ENCODE data around the gene RFK.

Gene RFK

DNA sequence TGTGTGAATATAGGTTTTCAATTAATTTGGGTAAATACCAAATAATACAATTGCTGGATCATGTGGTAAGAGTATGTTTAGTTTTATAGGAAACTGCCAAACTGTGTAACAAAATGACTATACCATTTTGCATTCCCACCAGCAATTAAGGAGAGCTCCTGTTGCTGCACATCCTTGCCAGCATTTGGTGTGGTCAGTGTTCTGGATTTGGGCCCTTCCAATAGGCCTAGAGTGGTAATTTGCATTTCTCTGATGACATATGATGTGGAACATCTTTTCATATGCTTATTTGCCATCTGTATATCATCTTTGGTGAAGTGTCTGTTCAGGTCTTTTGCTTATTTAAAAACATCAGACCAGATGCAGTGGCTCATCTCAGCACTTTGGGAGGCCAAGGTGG, 11.6 kb upstream of the RFK start:
- no peak for DNase-seq

DNA sequence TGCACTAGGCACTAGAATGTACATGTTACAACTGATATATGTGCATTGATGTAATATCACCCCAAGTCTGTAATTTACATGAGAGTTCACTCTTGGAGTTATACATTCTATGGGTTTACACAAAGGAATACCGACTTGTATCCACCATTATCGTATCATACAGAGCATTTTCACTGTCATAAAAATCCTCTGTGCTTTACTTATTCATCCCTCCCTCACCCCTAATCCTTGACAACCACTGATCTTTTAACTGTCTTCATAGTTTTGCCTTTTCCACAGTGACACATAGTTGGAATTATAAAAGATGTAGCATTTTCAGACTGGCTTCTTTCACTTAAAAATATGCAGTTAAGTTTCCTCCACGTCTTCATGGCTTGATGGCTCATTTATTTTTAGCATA, 11.1 kb upstream of the RFK start:
- DNase-seq, result no peak

DNA sequence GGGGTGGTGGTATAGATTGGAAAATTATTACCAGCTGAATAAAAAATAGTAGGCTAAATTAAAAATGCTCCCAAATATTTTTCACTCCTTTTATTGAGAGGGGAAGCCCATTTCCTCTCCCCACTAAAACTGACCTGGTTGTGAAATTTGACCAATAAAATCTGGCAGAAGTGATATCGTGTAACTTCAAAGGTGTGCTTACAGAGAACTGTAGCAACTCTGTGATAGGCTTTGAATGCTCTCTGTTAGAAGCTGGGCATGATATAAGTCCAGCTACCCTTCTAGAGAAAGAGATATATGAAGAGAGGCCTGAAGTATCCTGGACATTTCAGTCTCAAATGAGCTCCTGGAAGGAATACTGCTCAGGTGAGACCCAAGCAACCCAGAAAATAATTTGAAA, 10.2 kb upstream of the RFK start:
- DNase-seq, result no peak

DNA sequence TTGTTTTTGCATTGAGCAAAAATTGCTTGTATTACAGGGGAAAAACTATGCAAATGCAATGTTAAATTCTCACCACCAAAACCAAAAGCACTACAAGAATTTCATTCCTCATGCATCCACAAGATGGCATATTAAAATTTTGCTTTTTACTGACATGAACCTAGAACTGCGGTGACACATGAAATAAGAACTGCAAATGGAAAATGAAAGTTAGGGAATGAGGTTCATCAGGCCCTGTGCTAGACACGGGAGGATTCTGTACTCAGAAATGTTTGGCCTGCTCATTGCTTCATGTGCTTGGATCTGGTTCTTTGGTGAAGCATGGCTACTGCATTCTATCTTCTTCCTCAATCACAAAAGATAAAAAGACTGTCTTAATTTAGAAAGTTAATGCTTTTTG, 9.1 kb upstream of the RFK start:
- peak; percentile 92 for DNase-seq

DNA sequence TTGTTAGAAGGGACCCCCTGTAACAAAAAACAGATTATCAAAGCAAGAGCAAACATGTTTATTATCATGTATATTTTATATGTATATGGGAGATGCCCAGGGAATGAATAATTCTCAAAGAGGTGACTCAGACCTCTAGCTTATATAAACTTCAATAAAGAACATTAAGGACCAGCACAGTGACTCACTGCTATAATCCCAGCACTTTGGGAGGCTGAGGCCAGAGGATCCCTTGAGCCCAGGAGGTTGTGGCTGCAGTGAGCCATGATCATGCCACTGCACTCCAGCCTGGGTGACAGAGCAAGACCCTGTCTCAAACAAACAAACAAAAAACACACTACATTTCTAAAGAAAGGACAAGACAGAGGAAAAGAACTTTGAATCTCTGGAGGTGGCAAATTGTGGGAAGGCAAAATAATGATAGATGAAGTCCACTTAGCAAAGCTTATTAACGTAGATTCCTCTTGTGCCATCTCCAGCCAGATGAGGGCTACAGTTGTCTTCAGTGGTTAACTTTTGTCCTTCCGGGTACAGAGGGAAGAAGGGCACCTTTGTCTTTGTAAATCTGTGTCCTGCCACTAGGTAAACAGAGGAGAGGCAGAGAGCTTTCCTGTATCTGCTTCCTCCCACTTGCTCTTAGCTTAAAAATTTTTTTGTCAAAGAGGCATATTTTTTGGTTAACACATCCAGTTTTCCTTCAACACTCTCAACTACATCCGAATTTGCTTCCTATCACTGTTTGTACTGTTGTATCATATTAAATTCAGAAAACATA, 7.5 kb upstream of the RFK start:
- no peak for DNase-seq

DNA sequence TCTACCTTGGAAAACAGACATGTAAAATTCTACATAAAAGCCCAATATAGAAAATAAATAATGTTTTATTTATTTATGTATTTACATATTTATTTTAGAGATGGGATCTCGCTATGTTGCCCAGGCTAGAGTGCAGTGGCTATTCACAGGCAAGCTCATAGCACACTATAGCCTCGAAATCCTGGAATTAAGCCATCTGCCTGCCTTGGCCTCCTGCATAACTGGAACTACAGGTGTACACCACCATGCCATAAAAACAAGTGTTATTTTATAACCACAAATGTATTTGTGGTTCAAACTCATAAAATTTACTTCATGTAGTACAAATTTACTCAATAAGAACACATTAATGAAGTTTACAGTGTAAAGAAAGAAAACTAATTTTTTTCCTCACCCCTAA, 7.0 kb upstream of the RFK start:
- no peak for DNase-seq

DNA sequence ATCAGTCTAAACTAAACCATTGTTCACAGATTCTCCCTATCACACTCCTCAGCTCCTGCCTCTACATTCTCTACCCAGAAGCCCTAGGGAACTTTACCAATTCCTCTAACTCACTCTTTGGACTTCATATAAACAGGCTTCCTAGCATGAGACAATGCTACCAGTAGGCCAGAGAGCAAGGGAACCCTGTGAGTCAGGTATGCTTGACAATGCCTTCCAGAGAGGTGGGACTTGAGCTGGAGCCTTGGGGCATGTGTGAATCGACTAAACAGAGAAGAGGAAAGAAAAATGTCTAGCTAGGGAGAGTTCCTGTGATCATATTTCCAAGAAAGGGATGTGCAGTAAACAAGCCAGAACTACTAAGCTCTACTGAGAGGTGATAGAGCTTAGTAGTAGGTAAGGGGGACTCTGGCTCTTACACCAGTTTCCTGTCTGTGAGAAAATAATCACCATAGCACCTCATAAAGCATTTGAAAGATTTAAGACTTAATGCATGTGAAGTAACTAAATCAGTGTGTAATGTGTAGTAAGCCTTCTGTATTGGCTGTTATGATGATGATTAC, 6.4 kb upstream of the RFK start:
- no peak for DNase-seq

DNA sequence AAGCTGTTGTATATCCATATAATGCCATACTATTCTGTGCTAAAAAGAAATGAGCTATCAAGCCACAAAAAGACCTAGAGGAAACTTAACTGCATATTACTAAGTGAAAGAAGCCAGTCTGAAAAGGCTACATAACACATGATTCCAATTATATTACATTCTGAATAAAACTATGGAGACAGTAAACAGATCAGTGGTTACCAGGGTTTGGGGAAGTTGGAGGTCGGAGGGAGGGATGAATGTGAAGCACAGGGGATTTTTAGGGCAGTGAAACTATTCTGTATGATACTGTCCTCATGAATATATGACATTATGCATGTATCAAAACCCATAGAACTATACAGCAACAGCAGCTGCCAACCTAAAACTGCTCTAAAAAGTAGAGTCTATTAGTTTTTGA, 5.6 kb upstream of the RFK start:
- DNase-seq, result peak; percentile 64

DNA sequence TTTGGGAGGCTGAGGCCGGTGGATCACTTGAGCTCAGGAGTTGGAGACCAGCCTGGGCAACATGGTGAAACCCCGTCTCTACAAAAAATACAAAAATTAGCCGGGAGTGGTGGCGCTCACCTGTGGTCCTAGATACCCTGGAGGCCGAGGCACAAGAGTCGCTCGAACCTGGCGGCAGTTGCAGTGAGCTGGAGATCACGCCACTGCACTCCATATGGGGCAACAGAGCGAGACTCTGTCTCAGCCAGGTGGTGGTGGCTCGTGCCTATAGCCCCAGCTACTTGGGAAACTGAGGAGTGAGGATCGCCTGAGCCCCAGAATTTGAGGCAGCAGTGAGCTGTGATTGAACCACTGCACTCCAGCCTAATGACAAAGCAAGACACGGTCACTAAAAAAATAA, 2.4 kb upstream of the RFK start:
- no peak for DNase-seq

DNA sequence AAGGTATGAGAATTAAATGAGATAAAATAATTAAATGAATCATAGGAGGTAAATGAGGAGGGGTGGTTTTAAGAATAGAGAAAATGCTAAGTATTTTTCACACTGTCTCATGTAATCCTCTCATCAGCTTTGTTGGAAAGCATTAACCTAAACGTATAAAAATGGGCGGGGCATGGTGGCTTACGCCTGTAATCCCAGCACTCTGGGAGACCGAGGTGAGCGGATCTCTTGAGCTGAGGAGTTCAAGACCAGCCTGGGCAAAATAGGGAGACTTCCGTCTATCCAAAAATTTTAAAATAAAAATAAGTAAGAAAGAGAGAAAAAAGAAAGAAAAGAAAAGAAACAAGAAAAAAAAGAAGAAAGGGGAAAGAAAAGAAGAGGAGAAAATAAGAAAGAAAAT, 1.9 kb upstream of the RFK start:
- no peak for DNase-seq

DNA sequence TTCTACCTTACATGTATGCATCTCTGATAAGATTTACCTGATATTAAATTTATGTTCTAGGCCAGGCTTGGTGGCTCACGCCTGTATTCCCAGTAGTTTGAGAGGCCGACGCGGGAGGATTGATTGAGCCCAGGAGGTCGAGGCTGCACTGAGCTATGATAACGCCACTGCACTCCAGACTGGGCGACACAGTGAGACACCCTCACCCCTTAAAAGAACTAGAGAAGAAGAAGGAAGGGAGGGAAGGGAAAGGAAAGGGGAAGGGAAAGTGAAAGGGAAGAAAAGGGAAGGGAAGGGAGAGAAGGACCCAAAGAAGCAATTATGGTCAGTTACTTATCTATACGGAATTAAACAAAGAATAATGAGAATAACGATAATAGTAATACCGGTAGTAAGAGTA, 1.2 kb upstream of the RFK start:
- peak; percentile 69 for DNase-seq

DNA sequence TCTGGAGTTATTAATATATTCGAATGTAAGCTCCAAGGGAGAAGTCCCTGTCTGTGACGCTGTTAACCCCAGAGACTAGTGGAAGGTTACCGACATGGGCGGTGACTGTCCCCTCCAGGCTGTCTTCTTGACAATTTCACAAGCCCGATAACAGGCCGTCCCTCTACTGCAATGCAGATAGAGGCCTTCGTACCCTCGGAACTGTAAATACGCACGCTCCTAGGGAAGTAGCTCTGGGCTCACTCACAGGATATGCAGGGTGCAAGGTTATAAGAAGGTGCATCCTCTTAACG, 680 bp upstream of the RFK start:
- peak; percentile 79 for DNase-seq

DNA sequence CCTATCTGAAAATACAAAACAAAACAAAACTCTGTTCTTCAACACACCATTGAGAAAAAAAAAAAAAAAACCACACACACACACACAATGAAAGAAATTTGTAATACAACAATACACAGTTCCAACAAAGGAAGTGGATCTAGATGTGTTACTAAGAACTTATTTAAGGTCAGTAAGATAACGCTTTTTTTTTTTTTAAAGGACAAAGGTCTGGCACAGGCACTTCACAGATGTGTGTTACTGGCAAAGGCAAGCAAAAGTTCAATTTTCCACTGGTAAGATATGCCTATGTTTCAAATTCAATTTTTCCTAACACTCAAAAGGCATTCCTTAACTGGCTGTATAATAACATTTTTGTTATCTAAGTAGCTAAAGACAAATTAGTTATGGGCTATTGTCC, 3.6 kb downstream of the RFK start:
- DNase-seq, result no peak

DNA sequence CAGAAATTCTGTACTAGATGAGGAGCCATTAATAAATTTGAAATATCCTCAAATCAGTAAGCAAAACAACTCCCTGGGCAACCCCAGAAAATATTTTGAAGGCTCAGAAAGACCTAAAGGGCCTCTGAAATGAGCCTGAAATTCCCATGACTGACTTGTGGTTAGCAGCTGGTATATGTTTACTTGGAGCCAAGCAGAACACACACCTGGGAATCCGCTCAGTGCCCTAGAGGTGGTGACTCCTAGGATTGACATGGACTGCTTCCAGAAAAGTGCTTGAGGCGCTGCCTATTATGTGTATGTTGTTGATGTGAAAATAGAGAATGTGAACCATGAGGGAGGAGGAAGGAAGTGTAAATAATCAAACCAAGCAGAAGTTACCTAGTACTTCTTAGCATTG, 14.7 kb downstream of the RFK start:
- DNase-seq, result no peak

DNA sequence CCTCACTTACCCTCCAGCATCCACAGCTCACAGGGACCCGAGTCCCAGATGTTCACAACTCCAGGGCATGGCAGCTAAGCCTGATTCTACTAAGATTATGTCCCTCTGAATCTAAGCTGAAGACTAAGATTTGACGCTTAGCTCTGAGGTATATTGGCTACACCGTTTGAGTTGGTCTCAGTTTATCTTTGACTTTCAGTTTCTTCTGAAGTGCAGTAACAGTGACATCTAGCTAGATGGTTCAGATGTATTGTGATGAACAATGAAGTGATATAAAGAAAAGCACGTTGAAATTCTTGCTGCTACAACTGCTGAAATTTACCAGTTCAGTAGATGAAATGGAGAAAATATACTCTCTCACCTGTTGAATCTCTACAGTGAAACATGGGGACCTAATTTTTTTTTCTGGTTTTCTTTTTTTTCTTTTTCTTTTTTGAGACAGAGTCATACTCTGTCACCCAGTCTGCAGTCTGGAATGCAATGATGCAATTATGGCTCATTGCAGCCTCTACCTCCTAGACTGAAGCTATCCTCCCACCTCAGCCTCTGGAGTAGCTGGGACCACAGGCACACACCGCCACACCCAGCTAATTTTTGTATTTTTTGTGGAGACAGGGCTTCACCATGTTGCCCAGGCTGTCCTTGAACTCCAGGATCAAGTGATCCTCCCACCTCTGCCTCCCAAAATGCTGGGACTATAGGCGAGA, 15.7 kb downstream of the RFK start:
- no peak for DNase-seq

DNA sequence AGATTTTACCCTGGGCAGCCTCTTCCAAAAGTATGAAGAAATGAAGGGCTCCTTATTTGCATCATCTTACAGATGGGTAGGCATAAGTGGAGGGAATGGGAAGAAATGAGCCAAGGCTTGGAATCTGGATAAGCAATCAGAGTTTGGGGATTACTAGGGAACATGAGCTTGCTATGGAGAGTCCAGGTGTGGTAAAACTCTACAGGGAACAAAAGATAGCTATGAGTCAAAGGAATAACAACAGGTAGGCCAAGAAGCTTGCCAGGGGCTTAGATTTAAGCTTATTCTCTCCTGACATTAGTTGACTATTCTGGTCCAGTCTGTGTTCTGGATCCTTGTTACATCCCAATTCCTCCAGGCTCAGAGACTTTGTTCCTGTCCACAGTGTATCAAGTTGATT, 16.4 kb downstream of the RFK start:
- DNase-seq, result no peak

DNA sequence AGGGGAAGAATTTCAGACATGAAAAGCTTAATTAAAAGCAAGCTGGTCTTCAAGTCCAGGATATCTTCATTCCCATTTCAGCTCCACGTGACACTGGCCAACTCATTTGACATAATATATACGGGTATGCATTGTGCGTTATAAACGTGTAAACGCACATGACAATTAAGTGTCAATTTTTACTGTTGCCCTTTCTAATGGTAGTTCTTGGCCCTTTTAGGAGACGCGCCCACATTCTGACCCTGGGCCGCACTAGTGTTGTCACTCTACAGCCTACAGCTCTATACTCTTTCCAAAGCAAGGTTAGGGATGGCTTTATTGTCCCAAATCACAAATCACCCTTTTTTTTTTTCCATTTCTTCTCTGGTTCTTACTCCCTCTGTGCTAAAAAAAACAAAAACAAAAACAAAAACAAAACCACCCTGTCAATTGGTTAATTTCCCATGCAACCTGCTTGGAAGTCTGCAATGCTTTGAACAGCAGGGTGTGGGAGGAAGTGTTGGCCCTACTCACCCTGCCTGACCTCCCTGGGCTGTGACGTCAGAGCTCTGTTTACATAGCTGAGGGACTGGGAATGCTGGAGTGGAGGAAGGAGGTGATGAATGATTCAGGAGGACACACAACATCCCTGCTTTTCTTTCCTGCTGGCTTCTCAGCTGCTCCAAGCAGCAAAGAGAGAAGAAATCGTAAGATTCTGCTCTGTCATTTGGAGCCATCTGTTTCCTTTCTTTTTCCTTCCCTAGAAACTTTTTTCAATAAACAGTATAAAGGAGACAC, 19.3 kb downstream of the RFK start:
- peak; percentile 43 for DNase-seq

DNA sequence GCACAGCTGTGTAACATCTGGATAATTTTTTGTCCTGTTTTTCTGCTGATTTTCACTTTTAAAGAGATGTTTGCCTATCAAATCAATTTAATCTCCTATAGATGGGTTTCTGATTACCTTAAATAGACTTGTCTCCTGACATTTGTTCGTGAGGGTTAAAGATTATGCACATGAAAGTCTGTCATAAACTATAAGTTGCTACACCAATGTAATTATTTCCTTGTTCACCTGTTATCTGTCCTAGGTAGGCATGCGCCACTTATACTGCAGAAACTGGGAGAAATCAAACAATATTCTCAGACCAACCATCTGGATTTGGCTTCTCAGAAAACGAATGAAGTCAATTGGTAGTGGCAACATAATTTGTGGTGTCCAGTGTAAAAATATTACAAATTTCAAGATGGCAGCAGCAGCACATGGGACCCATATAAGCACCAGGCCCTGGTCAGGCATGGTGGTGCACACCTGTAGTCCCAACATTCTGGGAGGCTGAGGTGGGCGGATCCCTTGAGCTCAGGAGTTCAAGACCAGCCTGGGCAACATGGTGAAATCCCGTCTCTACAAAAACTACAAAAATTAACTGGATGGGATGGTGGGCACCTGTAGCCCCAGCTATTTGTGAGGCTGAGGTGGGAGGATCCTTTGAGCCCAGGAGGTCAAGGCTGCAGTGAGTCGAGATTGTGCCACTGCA, 20.3 kb downstream of the RFK start:
- no peak for DNase-seq

DNA sequence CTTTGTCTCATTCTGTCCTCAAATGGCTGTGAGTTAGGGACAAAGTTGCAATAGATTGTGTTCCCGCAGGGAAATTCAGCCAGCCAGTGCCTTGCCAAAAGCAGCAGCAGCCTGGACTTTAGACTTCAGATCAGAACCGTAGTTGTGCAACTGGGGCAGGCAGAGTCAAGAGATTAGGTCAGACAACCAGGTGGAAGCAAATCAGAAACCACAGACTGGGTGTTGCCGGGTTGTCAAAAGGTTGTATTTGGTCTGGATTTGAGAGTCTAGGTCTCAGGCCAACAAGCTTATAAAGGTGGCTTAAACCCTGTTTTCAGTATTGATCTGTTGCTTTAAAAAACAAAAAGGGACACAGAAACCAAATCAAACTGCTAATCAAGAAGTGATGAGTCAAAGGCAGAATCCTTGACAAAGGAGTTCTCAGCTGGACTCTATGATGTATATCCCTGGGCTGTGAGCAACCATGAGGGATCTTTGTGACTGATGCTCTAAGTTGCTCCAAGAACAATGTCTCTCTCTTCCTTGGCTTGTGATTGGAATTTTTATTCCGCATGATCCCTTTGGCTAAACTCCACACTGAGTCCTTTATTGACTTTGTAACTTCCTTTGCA, 20.9 kb downstream of the RFK start:
- DNase-seq, result no peak

DNA sequence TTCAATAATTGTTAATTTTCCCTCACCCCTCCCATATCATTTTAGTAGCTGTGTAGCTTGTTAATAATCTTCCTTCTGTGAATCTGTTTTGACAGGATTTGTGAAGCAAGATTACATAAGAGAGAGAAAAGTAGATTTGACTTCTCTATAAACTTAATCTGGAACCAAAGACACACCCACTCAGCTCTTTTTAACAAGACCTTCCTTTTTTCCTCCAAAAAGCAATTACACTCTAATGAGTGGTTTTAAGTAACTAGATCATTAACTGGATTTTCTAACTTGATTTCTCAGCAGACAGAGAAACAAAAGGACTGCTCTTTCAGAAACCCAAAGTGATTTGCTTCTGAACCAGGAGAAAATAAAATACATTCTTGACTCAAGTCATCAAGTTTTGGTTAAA, 21.9 kb downstream of the RFK start:
- DNase-seq, result no peak

DNA sequence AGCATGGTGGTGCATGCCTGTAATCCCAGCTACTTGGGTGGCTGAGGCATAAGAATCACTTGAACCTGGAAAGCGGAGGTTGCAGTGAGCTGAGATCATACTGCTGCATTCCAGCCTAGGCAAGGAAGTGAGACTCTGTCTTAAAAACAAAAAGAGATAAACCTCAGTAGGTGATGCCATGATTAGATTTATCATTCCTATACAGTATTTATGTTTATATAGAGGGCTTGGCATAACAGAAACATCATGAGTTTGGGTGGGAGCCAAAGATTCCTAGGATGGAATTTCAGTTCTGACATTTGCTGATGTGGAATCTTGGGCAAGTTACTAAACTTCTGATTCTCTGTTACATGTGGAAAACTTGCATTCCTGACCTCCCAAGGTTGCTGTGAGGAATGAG, 22.3 kb downstream of the RFK start:
- DNase-seq, result no peak

DNA sequence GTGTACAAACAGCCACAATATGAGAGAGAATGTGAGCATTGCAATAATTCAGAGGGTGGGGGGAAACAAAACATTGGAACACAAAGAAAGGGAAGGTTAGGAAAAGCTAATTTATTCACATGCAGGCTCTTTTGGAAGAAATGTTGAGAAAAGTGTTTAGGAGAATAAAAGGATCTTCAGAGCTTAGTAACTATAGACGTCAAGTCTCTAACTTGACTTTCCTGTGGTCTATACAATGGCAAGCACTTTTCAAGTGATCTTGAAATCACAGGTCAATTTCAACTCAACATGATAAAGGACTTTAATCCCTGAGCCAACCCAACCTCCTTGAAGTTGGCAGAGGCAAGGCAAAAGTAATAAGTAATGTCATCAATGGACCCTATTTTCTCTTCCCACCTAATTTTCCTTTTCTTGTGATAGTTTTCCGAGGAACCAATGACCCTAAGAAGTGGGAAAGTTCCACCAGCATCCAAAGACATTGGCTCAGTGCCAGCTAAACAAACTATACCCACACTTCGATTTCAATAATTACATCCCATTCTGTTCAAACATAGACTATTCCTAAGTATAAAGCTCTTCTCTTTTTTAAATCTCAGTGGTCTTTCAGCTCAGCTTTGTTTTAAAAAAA, 23.7 kb downstream of the RFK start:
- no peak for DNase-seq

Measured in suppressor macrophage treated with lipopolysaccharide for 4 hours (primary cell).